B cell (primary cell): ENCODE results near the gene KIF14. TPM values are rescaled to one million over a fixed set of nuclear protein-coding genes. Genes with fewer than 3 reads are reported as not detected.

Source experiments
- ATAC-seq: fragments of 200-7000 bp; cut with Tn5 transposase; one replicate; pipeline ENCODE4 v1.10.0; 2021; ENCODE audit warnings: low read depth, mild to moderate bottlenecking, moderate number of reproducible peaks, moderate library complexity
- CTCF ChIA-PET: fragments of 350-600 bp; sonication (Branson Sonifier 250); formaldehyde crosslinking; loops from one replicate; lab custom pipeline; 2021; ENCODE audit warnings: antibody characterized with exemption, inconsistent platforms; lab: Charles Lee
- POLR2A ChIA-PET: fragments of 350-600 bp; sonication (Branson Sonifier 250); formaldehyde crosslinking; loops from one replicate; lab custom pipeline; 2021; ENCODE audit warnings: antibody characterized with exemption; lab: Charles Lee
- DNase-seq: peaks from one replicate; pipeline ENCODE4 v3.0.0; 2013
- H2AFZ ChIP-seq: 2 replicates; pipeline ENCODE4 v1.6.1; 2012; ENCODE audit warnings: mild to moderate bottlenecking, low read depth, low read length; ENCODE audit not compliant: insufficient read depth, poor library complexity, severe bottlenecking
- H3K27ac ChIP-seq, 2 donors: 1 replicate in 1 of 2; 2 replicates in 1 of 2; pipeline ENCODE4 v1.5.1; 2012 to 2013; ENCODE audit warnings: low read length in 2 of 2, mild to moderate bottlenecking in 2 of 2, moderate library complexity in 1 of 2
- H3K27me3 ChIP-seq, 4 experiments: fragments of 200-600 bp in 1 of 4; sonication (generic) in 1 of 4; replicated peaks in 1 of 4; 1 replicate in 2 of 4; 2 replicates in 2 of 4; pipeline versions ENCODE4 v1.6.1 to v1.7.0; 2013 to 2016; ENCODE audit warnings: low read length in 3 of 4, mild to moderate bottlenecking in 2 of 4, mixed read lengths in 1 of 4, moderate library complexity in 1 of 4; ENCODE audit not compliant: insufficient read depth in 4 of 4, control insufficient read depth in 3 of 4; ENCODE audit errors: control extremely low read depth in 1 of 4
- H3K36me3 ChIP-seq, 2 experiments: replicated peaks in 1 of 2; 1 replicate in 1 of 2; 2 replicates in 1 of 2; pipeline versions ENCODE4 v1.6.1 to v1.7.1; 2013; ENCODE audit warnings: low read length in 1 of 2; ENCODE audit not compliant: insufficient read depth in 2 of 2, control insufficient read depth in 1 of 2; ENCODE audit errors: control extremely low read depth in 1 of 2, extremely low read depth in 1 of 2
- H3K4me1 ChIP-seq, 2 donors: fragments of 200-600 bp in 1 of 2; sonication (generic) in 1 of 2; 1 replicate in 1 of 2; 2 replicates in 1 of 2; pipeline versions ENCODE4 v1.5.1 to v1.6.1; 2013 to 2017; ENCODE audit warnings: low read length in 2 of 2; ENCODE audit not compliant: control insufficient read depth in 2 of 2, insufficient read depth in 2 of 2
- H3K4me2 ChIP-seq: replicated peaks from 2 replicates; pipeline ENCODE3; 2012; ENCODE audit warnings: mild to moderate bottlenecking, low read depth, low read length; ENCODE audit not compliant: poor library complexity, severe bottlenecking
- H3K4me3 ChIP-seq, 5 experiments: fragments of 200-600 bp in 1 of 5; sonication (generic) in 1 of 5; 1 replicate in 3 of 5; 2 replicates in 2 of 5; pipeline versions ENCODE4 v1.5.1 to v1.7.0; 2011 to 2016; ENCODE audit warnings: low read length in 4 of 5, mild to moderate bottlenecking in 4 of 5, low read depth in 2 of 5, control low read depth in 1 of 5, moderate library complexity in 1 of 5; ENCODE audit not compliant: insufficient read depth in 1 of 5; ENCODE audit errors: control extremely low read depth in 1 of 5, extremely low read depth in 1 of 5
- H3K79me2 ChIP-seq: fragments of 200-600 bp; sonication (generic); one replicate; pipeline ENCODE4 v1.6.0; 2016; ENCODE audit warnings: low read length; ENCODE audit not compliant: control insufficient read depth, insufficient read depth
- H3K9ac ChIP-seq: fragments of 200-600 bp; sonication (generic); 2 replicates; pipeline ENCODE4 v1.6.1; 2017; ENCODE audit warnings: mild to moderate bottlenecking, low read length, moderate library complexity
- H3K9me3 ChIP-seq, 3 donors: one replicate each; pipeline versions ENCODE4 v1.6.1 to v1.7.1; 2013; ENCODE audit warnings: low read length in 2 of 3; ENCODE audit not compliant: control insufficient read depth in 2 of 3, insufficient read depth in 1 of 3; ENCODE audit errors: control extremely low read depth in 1 of 3
- H4K20me1 ChIP-seq: 2 replicates; pipeline ENCODE4 v1.6.0; 2012; ENCODE audit warnings: mild to moderate bottlenecking, low read length; ENCODE audit not compliant: insufficient read depth, control insufficient read depth, poor library complexity, severe bottlenecking
- H3K27ac Mint-ChIP-seq: one replicate; pipeline ENCODE4 v1.8.0; 2021; ENCODE audit warnings: mixed read lengths
- H3K27me3 Mint-ChIP-seq: one replicate; pipeline ENCODE4 v1.8.0; 2021; ENCODE audit warnings: mixed read lengths
- H3K4me1 Mint-ChIP-seq: one replicate; pipeline ENCODE4 v1.8.0; 2021; ENCODE audit warnings: mixed read lengths
- H3K4me3 Mint-ChIP-seq: one replicate; pipeline ENCODE4 v1.8.0; 2021; ENCODE audit warnings: mixed read lengths
- H3K9me3 Mint-ChIP-seq: one replicate; pipeline ENCODE4 v1.8.0; 2022; ENCODE audit warnings: mixed read lengths; ENCODE audit not compliant: insufficient read depth
- EZH2 ChIP-seq: IDR thresholded peaks from 2 replicates; pipeline ENCODE4 v1.6.1; 2012; ENCODE audit warnings: borderline replicate concordance, low read depth, mild to moderate bottlenecking, moderate library complexity, low read length; ENCODE audit not compliant: insufficient read depth, poor library complexity, severe bottlenecking
- WGBS: methylation state at CpG from one replicate; pipeline ENCODE4 v1.1.5; 2013; ENCODE audit warnings: missing lambda C conversion rate; ENCODE audit not compliant: insufficient coverage; 5-methylcytosine and 5-hydroxymethylcytosine counted together
- intact Hi-C: fragments of 100-400 bp; cut with micrococcal nuclease; formaldehyde crosslinking; loops from one replicate; pipeline ENCODE4 v1.10.0; 2022
- polyA plus RNA-seq: library from polyadenylated mRNA; depleted of rRNA; stranded (reverse); fragments of >200 nt; gene quantifications from 2 replicates; pipeline ENCODE4 v1.2.3, GENCODE V29; 2012
- total RNA-seq, 2 donors: library from RNA; stranded (reverse); fragments of 120-200 nt in 1 of 2; gene quantifications; 1 replicate in 1 of 2; 2 replicates in 1 of 2; pipeline versions ENCODE4 v1.2.3 to v1.2.4, GENCODE V29; 2013 to 2022
- TF ChIP-seq, protein P1 (sequence below): fragments of 200-600 bp; IDR thresholded peaks from one replicate; pipeline ENCODE4 v1.8.0; 2022; ENCODE audit warnings: antibody characterized with exemption, mild to moderate bottlenecking

KIF14 gene
- total and polyA plus RNA-seq, 2 donors (not counting 1 experiment from before 2014, with no cell fraction given), result 0.01 to 0.15 TPM

DNA sequence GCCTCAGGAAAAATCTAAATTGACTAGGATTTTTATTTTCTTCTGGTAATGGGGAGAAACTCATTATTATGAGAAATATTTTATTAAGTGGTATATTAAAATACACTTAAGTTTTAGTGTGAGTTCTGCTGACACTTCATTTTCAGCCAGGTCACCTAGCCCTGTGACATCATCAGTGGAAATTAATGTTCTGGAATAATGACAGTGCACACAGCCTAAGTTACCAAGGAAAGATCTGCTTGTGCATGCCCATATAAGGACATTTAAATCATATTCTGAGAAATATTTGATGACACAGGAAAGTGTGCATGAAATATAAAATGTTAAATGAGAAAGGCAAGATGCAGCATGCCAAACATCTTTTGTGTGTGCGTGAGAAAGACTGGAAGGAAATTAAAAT, 102.0 kb downstream of the KIF14 start:
- H3K79me2 ChIP-seq, result no peaks in the 10 kb centered on the region
- no peaks in the 10 kb centered on the region for H4K20me1 ChIP-seq
- H3K27me3 Mint-ChIP-seq, result peaks cover 14% of the 10 kb centered on the region
- peaks cover 0 to 6% (median 0%) of the 10 kb centered on the region in 4 experiments for H3K27me3 ChIP-seq
- ChIA-PET POLR2A (no interaction called here), CTCF (interaction anchor here (0.8 to 1.0 kb wide), 3 partner anchors 8 to 834 kb away, joined by 3 read pairs; no protein-coding TSS in a partner anchor)
- H3K27ac Mint-ChIP-seq, result no peak overlapping the region
- no peaks in the 10 kb centered on the region for H3K4me1 Mint-ChIP-seq
- H2AFZ ChIP-seq, result no peak overlapping the region
- no peaks in the 10 kb centered on the region for H3K4me1 ChIP-seq
- H3K9me3 ChIP-seq, result no peaks in the 10 kb centered on the region
- no peaks in the 10 kb centered on the region for H3K36me3 ChIP-seq
- TF ChIP-seq, protein P1, sequence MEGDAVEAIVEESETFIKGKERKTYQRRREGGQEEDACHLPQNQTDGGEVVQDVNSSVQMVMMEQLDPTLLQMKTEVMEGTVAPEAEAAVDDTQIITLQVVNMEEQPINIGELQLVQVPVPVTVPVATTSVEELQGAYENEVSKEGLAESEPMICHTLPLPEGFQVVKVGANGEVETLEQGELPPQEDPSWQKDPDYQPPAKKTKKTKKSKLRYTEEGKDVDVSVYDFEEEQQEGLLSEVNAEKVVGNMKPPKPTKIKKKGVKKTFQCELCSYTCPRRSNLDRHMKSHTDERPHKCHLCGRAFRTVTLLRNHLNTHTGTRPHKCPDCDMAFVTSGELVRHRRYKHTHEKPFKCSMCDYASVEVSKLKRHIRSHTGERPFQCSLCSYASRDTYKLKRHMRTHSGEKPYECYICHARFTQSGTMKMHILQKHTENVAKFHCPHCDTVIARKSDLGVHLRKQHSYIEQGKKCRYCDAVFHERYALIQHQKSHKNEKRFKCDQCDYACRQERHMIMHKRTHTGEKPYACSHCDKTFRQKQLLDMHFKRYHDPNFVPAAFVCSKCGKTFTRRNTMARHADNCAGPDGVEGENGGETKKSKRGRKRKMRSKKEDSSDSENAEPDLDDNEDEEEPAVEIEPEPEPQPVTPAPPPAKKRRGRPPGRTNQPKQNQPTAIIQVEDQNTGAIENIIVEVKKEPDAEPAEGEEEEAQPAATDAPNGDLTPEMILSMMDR, result no peak
- TF ChIP-seq EZH2, result no peak
- no peak overlapping the region for H3K27ac ChIP-seq
- no peaks in the 10 kb centered on the region for H3K9me3 Mint-ChIP-seq
- no peak overlapping the region for H3K4me3 ChIP-seq
- no CpG with 5 or more reads among the region's 1 CpG for WGBS
- DNase-seq (no peak), ATAC-seq (no peak)
- no peak overlapping the region for H3K4me2 ChIP-seq
- intact Hi-C loops, result no loop called here
- H3K4me3 Mint-ChIP-seq, result no peak overlapping the region
- no peak overlapping the region for H3K9ac ChIP-seq

DNA sequence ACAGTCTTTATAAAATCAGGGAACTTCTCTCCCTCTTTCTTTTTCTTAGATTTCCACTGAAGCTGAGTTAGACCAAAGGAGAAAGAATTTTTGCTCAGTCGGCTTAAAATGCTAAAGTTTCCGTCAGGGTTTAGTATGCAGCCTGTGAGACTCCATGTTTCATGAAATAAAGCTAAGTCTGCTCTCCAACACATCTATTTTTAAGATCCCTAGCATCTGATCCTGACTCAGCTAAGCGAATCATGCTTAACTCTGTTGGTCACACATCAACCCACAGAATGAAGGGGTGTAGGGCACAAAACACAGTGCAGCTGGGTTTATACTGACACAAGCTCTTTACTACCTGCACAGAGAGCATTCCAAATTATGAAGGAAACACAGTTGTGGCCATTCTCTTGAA, 108.4 kb downstream of the KIF14 start:
- Mint-ChIP-seq H3K27ac (no peak overlapping the region), H3K27me3 (peaks cover 25% of the 10 kb centered on the region), H3K9me3 (no peaks in the 10 kb centered on the region), H3K4me1 (no peaks in the 10 kb centered on the region), H3K4me3 (no peak overlapping the region)
- TF ChIP-seq, protein P1, result no peak
- no peak for TF ChIP-seq EZH2
- H3K4me1 ChIP-seq, result no peaks in the 10 kb centered on the region
- ATAC-seq, result no peak
- peaks cover 0 to 9% (median 5%) of the 10 kb centered on the region in 4 experiments for H3K27me3 ChIP-seq
- no peaks in the 10 kb centered on the region for H3K9me3 ChIP-seq
- ChIA-PET POLR2A (no interaction called here), CTCF (interaction anchor here (0.7 to 5.1 kb wide), 4 partner anchors 336 to 926 kb away, joined by 3 to 105 read pairs (median 3); no protein-coding TSS in a partner anchor)
- H3K4me3 ChIP-seq, result no peak overlapping the region
- intact Hi-C loops, result no loop called here
- H3K4me2 ChIP-seq, result no peak overlapping the region
- no peaks in the 10 kb centered on the region for H3K79me2 ChIP-seq
- no peaks in the 10 kb centered on the region for H4K20me1 ChIP-seq
- H2AFZ ChIP-seq, result no peak overlapping the region
- H3K36me3 ChIP-seq, result no peaks in the 10 kb centered on the region
- no peak for DNase-seq
- no peak overlapping the region for H3K9ac ChIP-seq
- H3K27ac ChIP-seq, result no peak overlapping the region
- WGBS, result 83% methylated on average over 2 of the region's 3 CpGs
